CD4-positive, alpha-beta T cell (primary cell): ENCODE results near the gene TSKS. TPM values are rescaled to one million over a fixed set of nuclear protein-coding genes. Genes with fewer than 3 reads are reported as not detected.

Source experiments
- ATAC-seq: fragments of 200-7000 bp; cut with Tn5 transposase; one replicate; pipeline ENCODE4 v1.10.0; 2022; ENCODE audit warnings: mild to moderate bottlenecking; ENCODE audit not compliant: poor library complexity
- CTCF ChIA-PET: fragments of 350-600 bp; sonication (Branson Sonifier 250); formaldehyde crosslinking; loops from one replicate; lab custom pipeline; 2021; ENCODE audit warnings: antibody characterized with exemption, inconsistent platforms; lab: Charles Lee
- POLR2A ChIA-PET: fragments of 350-600 bp; sonication (Branson Sonifier 250); formaldehyde crosslinking; loops from one replicate; lab custom pipeline; 2021; ENCODE audit warnings: antibody characterized with exemption, inconsistent platforms; lab: Charles Lee
- DNase-seq, 14 experiments: peaks; one replicate each; pipeline ENCODE4 v3.0.0-alpha.2; 2013 to 2020; ENCODE audit warnings: mixed read lengths in 2 of 14
- H3K27ac ChIP-seq, 2 donors: one replicate each; pipeline versions ENCODE4 v1.5.1 to v1.7.0; 2013; ENCODE audit warnings: low read length in 2 of 2, low read depth in 1 of 2, mild to moderate bottlenecking in 1 of 2
- H3K27me3 ChIP-seq, 2 experiments: 1 replicate in 1 of 2; 2 replicates in 1 of 2; pipeline versions ENCODE4 v1.6.1 to v1.7.0; 2013; ENCODE audit warnings: low read length in 2 of 2, control low read depth in 1 of 2, mild to moderate bottlenecking in 1 of 2, moderate library complexity in 1 of 2; ENCODE audit not compliant: insufficient read depth in 2 of 2, control insufficient read depth in 1 of 2
- H3K36me3 ChIP-seq: one replicate; pipeline ENCODE4 v1.6.1; 2013; ENCODE audit warnings: low read length, control low read depth; ENCODE audit not compliant: insufficient read depth
- H3K4me1 ChIP-seq: one replicate; pipeline ENCODE4 v1.6.1; 2013; ENCODE audit warnings: low read length, control low read depth; ENCODE audit not compliant: insufficient read depth
- H3K4me3 ChIP-seq: one replicate; pipeline ENCODE4 v1.5.1; 2013; ENCODE audit warnings: mild to moderate bottlenecking, low read length, moderate library complexity
- H3K9me3 ChIP-seq, 2 experiments: 1 replicate in 1 of 2; 2 replicates in 1 of 2; pipeline versions ENCODE4 v1.6.1 to v1.7.0; 2013; ENCODE audit warnings: low read length in 2 of 2, mild to moderate bottlenecking in 2 of 2, control low read depth in 1 of 2, moderate library complexity in 1 of 2; ENCODE audit not compliant: control insufficient read depth in 1 of 2, insufficient read depth in 1 of 2
- H3K27ac Mint-ChIP-seq: one replicate; pipeline ENCODE4 v1.8.0; 2020; ENCODE audit warnings: mixed read lengths
- H3K27me3 Mint-ChIP-seq: one replicate; pipeline ENCODE4 v1.8.0; 2021; ENCODE audit warnings: mixed read lengths
- H3K36me3 Mint-ChIP-seq: one replicate; pipeline ENCODE4 v1.8.0; 2021; ENCODE audit warnings: low read depth, mixed read lengths
- H3K4me1 Mint-ChIP-seq: one replicate; pipeline ENCODE4 v1.8.0; 2021; ENCODE audit warnings: low read depth, mixed read lengths
- H3K4me3 Mint-ChIP-seq: one replicate; pipeline ENCODE4 v1.8.0; 2020; ENCODE audit warnings: mild to moderate bottlenecking, mixed read lengths
- H3K9me3 Mint-ChIP-seq: one replicate; pipeline ENCODE4 v1.8.0; 2020; ENCODE audit warnings: mixed read lengths
- intact Hi-C, 2 experiments: fragments of 100-400 bp; cut with DNase I in 1 of 2; cut with micrococcal nuclease in 1 of 2; formaldehyde crosslinking; loops; one replicate each; pipeline versions ENCODE4 v1.15.1 to v1.9.0; 2023 to 2025; cut with DNase I, micrococcal nuclease
- total RNA-seq, 174 experiments: library from RNA in 2 of 174; stranded (reverse) in 2 of 174; gene quantifications; one replicate each; pipeline ENCODE4 v1.2.3 and lab custom pipeline; 2021 to 2026
- TF ChIP-seq, protein P1 (sequence below): fragments of 200-600 bp; IDR thresholded peaks from one replicate; pipeline ENCODE4 v1.8.0; 2022; ENCODE audit warnings: antibody characterized with exemption, mild to moderate bottlenecking

The TSKS gene
- total RNA-seq, 2 experiments from 2014 or later: 2.1 to 2.9 TPM

DNA sequence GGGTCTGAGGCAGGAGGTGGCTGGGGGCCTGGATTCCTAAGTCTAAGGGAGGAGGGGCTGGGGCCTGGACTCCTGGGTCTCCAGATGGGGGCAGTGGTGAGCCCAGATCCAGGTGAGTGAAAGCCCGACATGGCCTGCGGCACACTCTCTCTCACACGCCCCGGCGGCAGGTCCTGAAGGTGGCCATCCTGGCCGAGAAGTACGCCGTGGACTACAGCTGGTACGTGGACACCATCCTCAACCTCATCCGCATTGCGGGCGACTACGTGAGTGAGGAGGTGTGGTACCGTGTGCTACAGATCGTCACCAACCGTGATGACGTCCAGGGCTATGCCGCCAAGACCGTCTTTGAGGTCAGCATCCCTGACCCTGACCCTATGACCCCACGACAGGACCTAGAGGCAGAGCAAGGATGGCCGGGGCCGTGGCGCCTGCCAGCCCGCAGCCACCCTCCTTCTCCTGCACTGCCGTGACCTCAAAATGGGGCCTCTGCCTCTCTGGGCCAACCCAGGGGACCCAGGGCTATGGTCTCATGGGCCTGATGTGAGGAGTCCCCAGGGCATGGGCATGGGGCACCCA, 36.8 kb upstream of the TSKS start:
- intact Hi-C loops: no loop called here
- Mint-ChIP-seq H3K36me3 (peaks cover 77% of the 10 kb centered on the region), H3K4me3 (no peak overlapping the region), H3K27me3 (no peaks in the 10 kb centered on the region), H3K4me1 (no peaks in the 10 kb centered on the region), H3K27ac (no peak overlapping the region), H3K9me3 (no peaks in the 10 kb centered on the region)
- CTCF ChIA-PET: no interaction called here
- Histone ChIP-seq H3K9me3 (no peaks in the 10 kb centered on the region), H3K27me3 (no peaks in the 10 kb centered on the region), H3K4me3 (no peak overlapping the region), H3K36me3 (peaks cover 72% of the 10 kb centered on the region), H3K27ac (no peak overlapping the region), H3K4me1 (no peaks in the 10 kb centered on the region)
- POLR2A ChIA-PET: no interaction called here
- ATAC-seq (peak; percentile 44), DNase-seq (peak in 5 of 14 experiments; percentile 16 to 53 (median 42))
- TF ChIP-seq, protein P1, sequence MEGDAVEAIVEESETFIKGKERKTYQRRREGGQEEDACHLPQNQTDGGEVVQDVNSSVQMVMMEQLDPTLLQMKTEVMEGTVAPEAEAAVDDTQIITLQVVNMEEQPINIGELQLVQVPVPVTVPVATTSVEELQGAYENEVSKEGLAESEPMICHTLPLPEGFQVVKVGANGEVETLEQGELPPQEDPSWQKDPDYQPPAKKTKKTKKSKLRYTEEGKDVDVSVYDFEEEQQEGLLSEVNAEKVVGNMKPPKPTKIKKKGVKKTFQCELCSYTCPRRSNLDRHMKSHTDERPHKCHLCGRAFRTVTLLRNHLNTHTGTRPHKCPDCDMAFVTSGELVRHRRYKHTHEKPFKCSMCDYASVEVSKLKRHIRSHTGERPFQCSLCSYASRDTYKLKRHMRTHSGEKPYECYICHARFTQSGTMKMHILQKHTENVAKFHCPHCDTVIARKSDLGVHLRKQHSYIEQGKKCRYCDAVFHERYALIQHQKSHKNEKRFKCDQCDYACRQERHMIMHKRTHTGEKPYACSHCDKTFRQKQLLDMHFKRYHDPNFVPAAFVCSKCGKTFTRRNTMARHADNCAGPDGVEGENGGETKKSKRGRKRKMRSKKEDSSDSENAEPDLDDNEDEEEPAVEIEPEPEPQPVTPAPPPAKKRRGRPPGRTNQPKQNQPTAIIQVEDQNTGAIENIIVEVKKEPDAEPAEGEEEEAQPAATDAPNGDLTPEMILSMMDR: no peak

DNA sequence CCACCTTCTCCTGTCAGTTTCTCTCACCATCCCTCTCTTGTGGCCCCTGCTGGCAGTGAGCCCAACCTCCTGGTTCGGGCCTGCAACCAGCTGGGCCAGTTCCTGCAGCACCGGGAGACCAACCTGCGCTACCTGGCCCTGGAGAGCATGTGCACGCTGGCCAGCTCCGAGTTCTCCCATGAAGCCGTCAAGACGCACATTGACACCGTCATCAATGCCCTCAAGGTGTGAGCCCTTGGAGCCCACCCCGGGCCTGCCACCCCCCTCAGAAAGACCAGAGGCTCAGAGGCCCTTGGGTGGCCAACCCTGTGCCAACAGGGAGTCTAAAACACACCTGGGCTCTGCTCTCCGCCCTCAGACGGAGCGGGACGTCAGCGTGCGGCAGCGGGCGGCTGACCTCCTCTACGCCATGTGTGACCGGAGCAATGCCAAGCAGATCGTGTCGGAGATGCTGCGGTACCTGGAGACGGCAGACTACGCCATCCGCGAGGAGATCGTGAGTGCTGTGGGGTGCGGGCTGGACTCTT, 36.2 kb upstream of the TSKS start:
- no peak overlapping the region for H3K27ac ChIP-seq
- no peaks in the 10 kb centered on the region for H3K9me3 ChIP-seq
- POLR2A ChIA-PET: no interaction called here
- TF ChIP-seq, protein P1: no peak
- ATAC-seq (no peak), DNase-seq (no peak)
- peaks cover 81% of the 10 kb centered on the region for H3K36me3 Mint-ChIP-seq
- no peaks in the 10 kb centered on the region for H3K4me1 Mint-ChIP-seq
- H3K4me1 ChIP-seq: no peaks in the 10 kb centered on the region
- intact Hi-C loops: no loop called here
- no peak overlapping the region for H3K4me3 ChIP-seq
- CTCF ChIA-PET: no interaction called here
- H3K27ac Mint-ChIP-seq: no peak overlapping the region
- peaks cover 72% of the 10 kb centered on the region for H3K36me3 ChIP-seq
- no peaks in the 10 kb centered on the region for H3K27me3 ChIP-seq
- no peaks in the 10 kb centered on the region for H3K9me3 Mint-ChIP-seq
- no peak overlapping the region for H3K4me3 Mint-ChIP-seq
- no peaks in the 10 kb centered on the region for H3K27me3 Mint-ChIP-seq

DNA sequence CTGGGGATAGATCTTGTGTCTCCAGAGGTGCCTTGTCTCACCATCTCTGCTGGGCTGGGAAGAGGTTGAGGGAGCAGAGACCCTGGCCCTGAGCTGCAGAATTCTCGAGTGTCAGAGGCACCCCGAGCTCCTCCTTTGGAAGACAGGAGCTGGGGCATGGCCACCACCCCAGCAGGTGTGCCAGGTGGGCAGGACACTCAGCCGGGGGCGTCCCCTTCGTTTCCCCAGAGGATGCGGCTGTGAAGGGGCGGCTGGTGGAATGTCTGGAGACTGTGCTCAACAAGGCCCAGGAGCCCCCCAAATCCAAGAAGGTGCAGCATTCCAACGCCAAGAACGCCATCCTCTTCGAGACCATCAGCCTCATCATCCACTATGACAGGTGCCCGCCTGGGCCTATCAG, 35.5 kb upstream of the TSKS start:
- Mint-ChIP-seq H3K27ac (no peak overlapping the region), H3K4me1 (no peaks in the 10 kb centered on the region), H3K27me3 (no peaks in the 10 kb centered on the region), H3K4me3 (no peak overlapping the region), H3K36me3 (peaks cover 76% of the 10 kb centered on the region), H3K9me3 (no peaks in the 10 kb centered on the region)
- Histone ChIP-seq H3K36me3 (peaks cover 72% of the 10 kb centered on the region), H3K9me3 (no peaks in the 10 kb centered on the region), H3K27me3 (no peaks in the 10 kb centered on the region), H3K4me3 (no peak overlapping the region), H3K4me1 (no peaks in the 10 kb centered on the region), H3K27ac (no peak overlapping the region)
- DNase-seq (no peak), ATAC-seq (no peak)
- ChIA-PET POLR2A (no interaction called here), CTCF (no interaction called here)
- TF ChIP-seq, protein P1: no peak
- intact Hi-C loops: no loop called here
